ENCODE data around the gene ITGB6. TPM values are rescaled to one million over a fixed set of nuclear protein-coding genes. Genes with fewer than 3 reads are reported as not detected.
"Not testable (repeated sequence)": the region's sequence is repeated elsewhere in the genome, so short reads cannot be mapped to it uniquely, and the experiment has no call there.

Gene ITGB6
- total RNA-seq, 6 experiments from 2014 or later: 0.11 to 0.68 (median 0.44) TPM; not detected in 2

GRCh38 chr2:160200921-160201320 is 849 bp upstream of the ITGB6 start:
- 64% methylated on average over 3 of the region's 3 CpGs for WGBS (ENCODE audit: insufficient coverage, low coverage, low lambda C conversion rate, missing lambda C conversion rate)

DNA sequence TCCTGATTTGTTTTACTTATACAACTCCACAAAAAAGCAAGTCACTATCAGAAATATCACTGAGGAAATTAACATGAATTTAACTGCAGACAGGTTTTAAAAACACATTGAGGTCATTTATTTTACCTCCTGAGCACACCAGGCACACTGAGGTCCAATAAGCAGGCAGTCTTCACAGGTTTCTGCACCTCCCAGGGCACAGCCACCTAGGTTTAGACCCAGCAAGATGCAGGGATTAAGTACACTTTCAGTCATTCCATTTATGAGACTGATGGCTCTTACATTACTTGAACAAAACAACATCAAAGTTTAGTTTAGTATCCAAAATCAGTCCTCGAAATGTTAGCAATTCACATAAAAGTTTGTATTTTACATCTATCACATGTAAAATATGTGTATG is 1.0 kb downstream of the ITGB6 start:
- WGBS (ENCODE audit: insufficient coverage, low coverage, low lambda C conversion rate, missing lambda C conversion rate): 67% methylated on average over 1 of the region's 1 CpG
- no peak for ATAC-seq
- Histone ChIP-seq H3K27me3 (no peaks in the 10 kb centered on the region), H3K27ac (no peak overlapping the region), H3K36me3 (no peaks in the 10 kb centered on the region), H3K9me3 (no peaks in the 10 kb centered on the region), H3K4me1 (no peaks in the 10 kb centered on the region), H3K4me3 (no peak overlapping the region)
- no peak for DNase-seq
- TF ChIP-seq, protein P1, sequence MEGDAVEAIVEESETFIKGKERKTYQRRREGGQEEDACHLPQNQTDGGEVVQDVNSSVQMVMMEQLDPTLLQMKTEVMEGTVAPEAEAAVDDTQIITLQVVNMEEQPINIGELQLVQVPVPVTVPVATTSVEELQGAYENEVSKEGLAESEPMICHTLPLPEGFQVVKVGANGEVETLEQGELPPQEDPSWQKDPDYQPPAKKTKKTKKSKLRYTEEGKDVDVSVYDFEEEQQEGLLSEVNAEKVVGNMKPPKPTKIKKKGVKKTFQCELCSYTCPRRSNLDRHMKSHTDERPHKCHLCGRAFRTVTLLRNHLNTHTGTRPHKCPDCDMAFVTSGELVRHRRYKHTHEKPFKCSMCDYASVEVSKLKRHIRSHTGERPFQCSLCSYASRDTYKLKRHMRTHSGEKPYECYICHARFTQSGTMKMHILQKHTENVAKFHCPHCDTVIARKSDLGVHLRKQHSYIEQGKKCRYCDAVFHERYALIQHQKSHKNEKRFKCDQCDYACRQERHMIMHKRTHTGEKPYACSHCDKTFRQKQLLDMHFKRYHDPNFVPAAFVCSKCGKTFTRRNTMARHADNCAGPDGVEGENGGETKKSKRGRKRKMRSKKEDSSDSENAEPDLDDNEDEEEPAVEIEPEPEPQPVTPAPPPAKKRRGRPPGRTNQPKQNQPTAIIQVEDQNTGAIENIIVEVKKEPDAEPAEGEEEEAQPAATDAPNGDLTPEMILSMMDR (IDR thresholded peaks at IDR 0.05): no peak
- no peak for TF ChIP-seq POLR2A (IDR thresholded peaks at IDR 0.05)
- intact Hi-C loops (cut with DNase I): no loop called here

More at GRCh38 chr2:160200921-160201320, 849 bp upstream of the ITGB6 start:
- Histone ChIP-seq H3K4me1 (no peaks in the 10 kb centered on the region), H3K27ac (no peak overlapping the region), H3K4me3 (no peak overlapping the region), H3K36me3 (no peaks in the 10 kb centered on the region), H3K27me3 (no peaks in the 10 kb centered on the region), H3K9me3 (no peaks in the 10 kb centered on the region)
- TF ChIP-seq POLR2A (IDR thresholded peaks at IDR 0.05): no peak
- TF ChIP-seq, protein P1 (IDR thresholded peaks at IDR 0.05): no peak
- DNase-seq: no peak
- no peak for ATAC-seq
- intact Hi-C loops (cut with DNase I): no loop called here

DNA sequence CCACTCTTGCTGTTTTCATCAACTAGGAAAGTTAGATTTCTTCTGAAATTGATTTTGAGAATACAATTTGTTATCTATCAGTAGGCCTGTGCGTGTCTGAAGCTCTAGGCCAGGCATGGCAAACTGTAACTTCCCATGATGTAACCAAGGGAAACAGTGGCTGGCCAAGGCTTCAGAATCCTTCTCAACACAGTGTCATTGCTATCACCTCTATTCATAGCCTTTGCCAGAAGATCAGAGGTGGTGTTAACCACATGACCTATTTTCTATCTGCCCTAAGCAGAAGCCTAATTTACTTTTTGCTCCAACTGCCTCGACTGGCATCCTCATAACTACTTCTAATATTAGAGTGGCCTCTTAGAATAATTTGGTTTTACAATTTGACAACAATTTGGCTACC is 2.5 kb downstream of the ITGB6 start:
- no peak for ATAC-seq
- no peak overlapping the region for H3K27ac ChIP-seq

DNA sequence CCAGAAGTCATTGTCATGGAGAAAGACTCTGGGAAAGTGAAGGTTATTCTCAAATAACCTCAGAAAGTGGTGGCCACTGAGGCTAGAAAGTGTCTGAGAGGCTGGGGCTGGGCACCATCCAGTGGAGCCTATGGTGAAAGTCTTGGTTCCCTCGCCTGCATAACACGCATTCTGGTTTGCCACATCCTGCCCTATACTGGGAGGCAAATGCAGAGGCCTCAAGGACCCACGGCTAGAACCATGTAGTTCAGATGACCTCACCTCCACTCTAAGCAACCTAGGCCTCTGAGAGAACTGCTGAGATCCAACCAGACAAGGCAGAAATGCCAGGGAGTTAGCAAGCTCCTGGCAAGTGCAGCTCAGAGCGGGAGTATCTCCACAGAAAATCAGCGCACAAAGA is 5.1 kb downstream of the ITGB6 start:
- Histone ChIP-seq H3K27me3 (no peaks in the 10 kb centered on the region), H3K9me3 (no peaks in the 10 kb centered on the region), H3K36me3 (no peaks in the 10 kb centered on the region), H3K4me3 (no peak overlapping the region), H3K27ac (no peak overlapping the region), H3K4me1 (no peaks in the 10 kb centered on the region)
- no peak for TF ChIP-seq POLR2A (IDR thresholded peaks at IDR 0.05)
- TF ChIP-seq, protein P1 (IDR thresholded peaks at IDR 0.05): no peak
- no peak for DNase-seq
- 80% methylated on average over 4 of the region's 5 CpGs for WGBS (ENCODE audit: insufficient coverage, low coverage, low lambda C conversion rate, missing lambda C conversion rate)
- intact Hi-C loops (cut with DNase I): no loop called here
- ATAC-seq: no peak

More for the DNA sequence above, 2.5 kb downstream of the ITGB6 start:
- Histone ChIP-seq H3K27me3 (no peaks in the 10 kb centered on the region), H3K9me3 (no peaks in the 10 kb centered on the region), H3K36me3 (no peaks in the 10 kb centered on the region), H3K4me1 (no peaks in the 10 kb centered on the region), H3K4me3 (no peak overlapping the region)
- DNase-seq: no peak
- WGBS (ENCODE audit: insufficient coverage, low coverage, low lambda C conversion rate, missing lambda C conversion rate): 73% methylated on average over 2 of the region's 2 CpGs
- TF ChIP-seq, protein P1 (IDR thresholded peaks at IDR 0.05): no peak
- no peak for TF ChIP-seq POLR2A (IDR thresholded peaks at IDR 0.05)
- intact Hi-C loops (cut with DNase I): no loop called here

DNA sequence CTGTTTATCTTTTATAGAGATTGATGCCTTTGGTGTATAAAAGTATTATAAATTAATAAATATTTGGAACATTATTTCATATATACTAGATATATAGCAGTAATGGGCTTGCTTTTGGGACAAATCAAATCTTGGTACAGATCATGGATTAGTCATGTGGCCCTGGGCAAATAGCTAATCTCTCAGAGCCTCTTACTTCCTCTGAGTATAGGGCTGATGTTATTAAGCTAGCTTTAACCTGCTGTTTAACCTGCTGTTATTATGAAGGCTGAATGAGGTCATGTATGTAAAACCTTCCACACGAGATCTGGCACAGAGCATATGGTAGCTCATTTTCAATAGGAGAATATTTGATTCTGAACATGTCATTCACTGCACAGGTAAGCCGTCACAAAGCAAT is 5.7 kb downstream of the ITGB6 start:
- Histone ChIP-seq H3K9me3 (no peaks in the 10 kb centered on the region), H3K27ac (no peak overlapping the region), H3K4me1 (no peaks in the 10 kb centered on the region), H3K27me3 (no peaks in the 10 kb centered on the region), H3K4me3 (no peak overlapping the region), H3K36me3 (no peaks in the 10 kb centered on the region)
- ATAC-seq (no peak), DNase-seq (no peak)
- 86% methylated on average over 2 of the region's 2 CpGs for WGBS (ENCODE audit: insufficient coverage, low coverage, low lambda C conversion rate, missing lambda C conversion rate)
- TF ChIP-seq, protein P1 (IDR thresholded peaks at IDR 0.05): no peak
- TF ChIP-seq POLR2A (IDR thresholded peaks at IDR 0.05): no peak
- intact Hi-C loops (cut with DNase I): no loop called here

- H3K4me3 ChIP-seq; H3K9me3 ChIP-seq; intact Hi-C loops (cut with DNase I); H3K27ac ChIP-seq; H3K36me3 ChIP-seq; H3K4me1 ChIP-seq; H3K27me3 ChIP-seq: not testable (repeated sequence)
- peak in 1 of 4 donors; percentile 44 for ATAC-seq
- DNase-seq: peak in 1 of 3 donors; percentile 24
- 16% methylated on average over 5 of the region's 11 CpGs for whole genome bisulfite sequencing (ENCODE audit: insufficient coverage, low coverage, low lambda C conversion rate, missing lambda C conversion rate)
Observed at GRCh38 chr2:160181146-160181836, 18.8 kb downstream of the ITGB6 start.

DNA sequence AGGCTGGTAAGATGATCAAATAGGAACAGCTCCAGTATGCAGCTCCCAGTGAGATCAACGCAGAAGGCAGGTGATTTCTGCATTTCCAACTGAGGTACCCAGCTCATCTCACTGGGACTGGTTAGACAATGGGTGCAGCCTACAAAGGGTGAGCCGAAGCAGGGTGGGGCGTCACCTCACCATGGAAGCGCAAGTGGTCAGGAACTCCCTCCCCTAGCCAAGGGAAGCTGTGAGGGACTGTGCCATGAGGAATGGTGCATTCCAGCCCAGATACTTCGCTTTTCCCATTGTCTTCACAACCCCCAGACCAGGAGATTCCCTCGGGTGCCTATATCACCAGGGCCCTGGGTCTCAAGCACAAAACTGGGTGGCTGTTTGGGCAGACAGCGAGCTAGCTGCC is 19.4 kb downstream of the ITGB6 start:
- H3K27me3 ChIP-seq; DNase-seq; H3K9me3 ChIP-seq; H3K36me3 ChIP-seq; H3K27ac ChIP-seq; intact Hi-C loops (cut with DNase I); H3K4me3 ChIP-seq; H3K4me1 ChIP-seq; ATAC-seq: not testable (repeated sequence)
- 67% methylated on average over 1 of the region's 7 CpGs for WGBS (ENCODE audit: insufficient coverage, low coverage, low lambda C conversion rate, missing lambda C conversion rate)

Data from right lobe of liver (tissue), 6 donors.